HG03135 (cell line): Measurements from ENCODE around the gene SUPT3H.
"Not testable (repeated sequence)": the region's sequence is repeated elsewhere in the genome, so short reads cannot be mapped to it uniquely, and the experiment has no call there.

ENCODE experiments used
- ATAC-seq: cut with Tn5 transposase; IDR thresholded peaks from one replicate; pipeline ENCODE4 v1.9.1; 2021; ENCODE audit warnings: mild to moderate bottlenecking, moderate library complexity; ENCODE audit not compliant: unreplicated experiment

Gene SUPT3H

DNA sequence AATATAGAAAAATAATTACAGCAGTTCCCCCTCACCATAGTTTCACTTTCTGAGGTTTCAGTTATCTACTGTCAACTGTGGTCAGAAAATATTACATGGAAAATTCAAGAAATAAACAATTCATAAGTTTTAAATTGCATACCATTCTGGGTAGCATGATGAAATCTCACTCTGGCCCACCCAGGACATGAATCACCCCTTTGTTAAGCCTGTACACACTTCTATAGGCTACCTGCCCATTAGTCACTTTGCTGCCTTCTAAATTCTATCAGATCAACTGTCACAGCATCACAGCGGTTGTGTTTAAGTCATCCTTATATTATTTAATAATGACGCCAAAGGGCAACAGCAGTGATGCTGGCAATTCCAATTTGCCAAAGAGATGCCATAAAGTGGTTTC is 189.9 kb downstream of the SUPT3H start:
- ATAC-seq, result no peak

DNA sequence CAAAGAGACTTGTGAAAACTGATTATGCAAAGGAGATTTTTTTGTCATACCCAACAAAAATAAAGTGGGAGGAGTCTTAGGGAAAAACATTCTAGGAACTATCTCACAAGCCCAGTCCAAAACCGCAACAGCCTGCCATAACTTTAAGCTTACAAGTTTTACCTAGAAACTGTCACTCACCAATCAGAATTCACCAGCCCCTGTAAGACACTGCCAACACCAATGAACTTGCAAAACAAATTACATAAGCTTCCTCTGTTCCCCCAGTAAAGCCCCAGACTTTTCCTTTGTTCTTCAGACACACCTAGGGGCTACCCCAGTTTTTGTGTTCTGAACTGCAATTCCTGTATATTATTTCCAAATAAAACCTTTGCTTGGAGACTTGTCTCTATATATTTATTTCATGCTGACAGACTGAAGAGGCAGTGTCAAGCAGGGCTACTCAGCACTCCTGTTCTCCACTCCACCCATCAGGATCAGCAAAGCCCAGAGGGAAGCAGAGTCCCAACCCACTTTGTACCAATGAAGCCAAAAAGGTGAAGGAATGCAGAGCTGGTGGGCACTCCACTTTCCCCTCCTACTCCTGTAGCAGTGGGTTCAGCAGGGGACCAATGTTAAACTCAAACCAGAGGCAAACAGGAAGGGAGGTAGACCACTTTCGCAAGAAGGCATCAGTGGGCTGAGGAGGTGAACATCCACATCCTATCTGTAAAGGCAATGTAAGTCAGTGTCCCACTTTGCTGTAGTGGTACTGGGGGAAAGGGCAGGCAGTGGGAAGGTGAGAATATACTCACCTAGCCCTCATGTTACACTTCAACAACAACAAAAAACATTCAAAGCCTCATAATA is 192.1 kb downstream of the SUPT3H start:
- no peak for ATAC-seq

DNA sequence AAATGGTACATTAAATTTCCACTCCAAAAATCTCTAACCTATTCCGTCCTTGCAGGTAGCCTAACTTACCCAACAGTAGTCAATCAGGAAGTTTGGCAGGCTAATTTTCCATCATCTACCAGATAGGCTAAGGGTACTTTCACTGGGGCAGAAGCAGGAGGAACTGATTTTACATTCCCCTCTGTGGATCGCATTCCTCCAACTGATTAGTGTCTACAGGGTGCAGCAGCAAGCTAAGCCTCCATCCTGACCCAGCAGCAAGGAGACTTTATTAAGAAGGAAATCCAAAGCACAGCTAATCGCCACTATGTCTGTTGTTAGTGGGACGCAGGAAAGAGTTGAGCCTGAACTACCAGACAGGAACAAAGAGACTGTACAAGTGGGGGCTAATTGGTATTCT is 192.8 kb downstream of the SUPT3H start:
- no peak for ATAC-seq

DNA sequence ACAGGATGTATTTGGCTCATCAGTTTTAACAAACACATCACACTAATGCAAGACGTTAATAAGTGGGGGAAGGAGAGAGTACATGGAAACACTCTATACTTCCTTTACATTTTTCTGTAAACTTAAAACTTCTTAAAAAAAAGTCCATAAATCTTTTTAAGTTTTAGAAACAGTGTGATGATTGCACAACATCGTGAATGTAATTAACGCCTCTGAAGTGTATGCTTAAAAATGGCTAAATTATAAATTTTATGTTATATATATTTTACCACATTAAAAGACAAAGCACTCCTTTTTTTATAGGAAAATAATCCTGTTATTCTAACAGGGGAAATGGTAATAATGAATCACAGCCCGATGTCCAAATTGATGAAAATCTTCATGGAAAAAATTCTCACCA is 193.7 kb downstream of the SUPT3H start:
- no peak for ATAC-seq

DNA sequence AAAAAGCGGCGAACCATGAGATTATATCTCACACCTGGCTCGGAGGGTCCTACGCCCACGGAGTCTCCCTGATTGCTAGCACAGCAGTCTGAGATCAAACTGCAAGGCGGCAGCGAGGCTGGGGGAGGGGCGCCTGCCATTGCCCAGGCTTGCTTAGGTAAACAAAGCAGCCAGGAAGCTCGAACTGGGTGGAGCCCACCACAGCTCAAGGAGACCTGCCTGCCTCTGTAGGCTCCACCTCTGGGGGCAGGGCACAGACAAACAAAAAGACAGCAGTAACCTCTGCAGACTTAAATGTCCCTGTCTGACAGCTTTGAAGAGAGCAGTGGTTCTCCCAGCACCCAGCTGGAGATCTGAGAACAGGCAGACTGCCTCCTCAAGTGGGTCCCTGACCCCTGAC is 201.4 kb downstream of the SUPT3H start:
- ATAC-seq, result not testable (repeated sequence)

- ATAC-seq, result no peak
Observed at GRCh38 chr6:45175272-45175671, 202.5 kb downstream of the SUPT3H start.

DNA sequence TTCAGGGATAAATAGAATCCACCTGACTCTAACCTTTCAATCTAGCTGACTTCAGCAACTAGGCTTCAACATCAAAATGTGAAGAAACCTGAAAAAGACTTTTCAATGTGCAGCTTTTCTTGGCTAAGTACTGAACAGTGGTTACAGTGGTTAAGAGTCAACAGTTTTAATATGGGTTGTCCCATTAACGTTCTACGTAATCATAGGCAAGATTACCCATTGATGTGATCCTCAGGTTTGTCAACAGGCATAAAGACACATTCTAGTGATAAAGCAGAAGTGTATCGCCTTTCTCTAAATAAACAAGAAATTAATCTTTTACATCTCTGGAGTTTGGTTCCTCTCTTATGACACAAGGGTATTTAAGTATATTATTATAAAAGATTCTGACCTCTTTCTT is 203.7 kb downstream of the SUPT3H start:
- no peak for ATAC-seq

- ATAC-seq, result no peak
Observed at GRCh38 chr6:45171380-45171779, 206.4 kb downstream of the SUPT3H start.

- no peak for ATAC-seq
Observed at GRCh38 chr6:45170309-45170708, 207.4 kb downstream of the SUPT3H start.

- ATAC-seq, result no peak
Observed at GRCh38 chr6:45169815-45170214, 207.9 kb downstream of the SUPT3H start.

- ATAC-seq, result no peak
Observed at GRCh38 chr6:45163952-45164766, 213.6 kb downstream of the SUPT3H start.

DNA sequence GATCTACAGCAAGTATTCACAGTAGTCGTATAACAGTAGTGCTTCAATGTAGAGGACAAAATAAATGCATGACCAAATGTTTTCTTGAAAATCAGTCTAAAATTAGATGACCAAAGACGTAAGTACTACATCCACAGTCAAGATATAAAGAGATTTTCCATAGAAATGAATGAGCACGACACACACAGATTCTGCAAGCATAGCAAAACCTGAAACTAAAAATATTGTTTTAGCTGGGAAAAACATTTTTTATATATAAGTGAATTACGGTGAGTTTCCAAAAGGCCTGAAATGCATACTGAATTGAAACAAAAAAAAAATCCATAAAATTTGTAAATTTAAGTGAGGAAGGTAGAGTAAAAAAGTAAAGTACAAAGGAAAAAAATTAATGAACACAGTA is 217.4 kb downstream of the SUPT3H start:
- no peak for ATAC-seq

GRCh38 chr6:45156075-45156474 is 221.7 kb downstream of the SUPT3H start:
- ATAC-seq, result peak; percentile 97

GRCh38 chr6:45155341-45155894 is 222.3 kb downstream of the SUPT3H start:
- no peak for ATAC-seq

GRCh38 chr6:45154679-45155078 is 223.1 kb downstream of the SUPT3H start:
- no peak for ATAC-seq

DNA sequence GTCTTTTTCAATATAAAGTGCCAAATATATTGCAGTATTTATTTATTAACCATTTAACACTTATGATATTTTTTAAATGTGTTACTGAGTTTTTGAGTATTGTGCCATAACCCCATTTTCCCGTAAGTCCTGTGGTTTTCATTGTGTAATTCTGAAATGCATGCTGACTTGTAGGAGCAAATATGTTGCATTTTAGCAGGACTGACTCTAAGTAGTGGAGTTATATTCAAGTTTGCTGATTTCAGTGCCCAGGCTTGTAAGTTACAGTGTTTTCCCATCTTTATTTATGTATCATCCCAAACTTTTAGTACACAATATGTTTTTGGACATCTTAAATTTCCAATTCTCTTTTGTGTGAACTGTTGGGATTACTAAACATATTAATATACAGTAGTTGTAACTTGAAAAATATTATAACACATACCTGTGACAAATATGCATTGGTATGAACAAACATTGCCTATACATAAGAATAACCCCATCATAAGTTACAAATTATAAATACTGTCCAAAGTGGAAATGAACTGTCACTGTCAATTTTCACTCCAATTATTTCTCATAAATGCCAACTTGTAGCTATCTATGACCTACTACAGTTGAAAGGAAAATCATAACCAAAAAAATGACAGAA is 228.9 kb downstream of the SUPT3H start:
- no peak for ATAC-seq

GRCh38 chr6:45148278-45148677 is 229.5 kb downstream of the SUPT3H start:
- ATAC-seq, result no peak

DNA sequence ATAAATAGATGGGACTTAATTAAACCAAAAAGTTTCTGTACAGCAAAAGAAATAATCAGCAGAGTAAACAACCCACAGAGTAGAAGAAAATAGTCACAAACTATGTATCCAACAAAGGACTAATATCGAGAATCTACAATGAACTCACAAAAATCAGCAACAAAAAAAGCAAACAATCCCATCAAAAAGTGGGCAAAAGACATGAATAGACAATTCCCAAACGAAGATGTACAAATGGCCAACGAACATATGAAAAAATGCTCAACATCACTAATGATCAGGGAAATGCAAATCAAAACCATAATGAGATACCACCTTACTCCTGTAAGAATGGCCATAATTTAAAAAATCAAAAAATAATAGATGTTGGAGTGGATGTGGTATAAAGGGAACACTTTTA is 232.1 kb downstream of the SUPT3H start:
- not testable (repeated sequence) for ATAC-seq

GRCh38 chr6:45138765-45139164 is 239.0 kb downstream of the SUPT3H start:
- no peak for ATAC-seq

- no peak for ATAC-seq
Observed at GRCh38 chr6:45136495-45136894, 241.2 kb downstream of the SUPT3H start.

DNA sequence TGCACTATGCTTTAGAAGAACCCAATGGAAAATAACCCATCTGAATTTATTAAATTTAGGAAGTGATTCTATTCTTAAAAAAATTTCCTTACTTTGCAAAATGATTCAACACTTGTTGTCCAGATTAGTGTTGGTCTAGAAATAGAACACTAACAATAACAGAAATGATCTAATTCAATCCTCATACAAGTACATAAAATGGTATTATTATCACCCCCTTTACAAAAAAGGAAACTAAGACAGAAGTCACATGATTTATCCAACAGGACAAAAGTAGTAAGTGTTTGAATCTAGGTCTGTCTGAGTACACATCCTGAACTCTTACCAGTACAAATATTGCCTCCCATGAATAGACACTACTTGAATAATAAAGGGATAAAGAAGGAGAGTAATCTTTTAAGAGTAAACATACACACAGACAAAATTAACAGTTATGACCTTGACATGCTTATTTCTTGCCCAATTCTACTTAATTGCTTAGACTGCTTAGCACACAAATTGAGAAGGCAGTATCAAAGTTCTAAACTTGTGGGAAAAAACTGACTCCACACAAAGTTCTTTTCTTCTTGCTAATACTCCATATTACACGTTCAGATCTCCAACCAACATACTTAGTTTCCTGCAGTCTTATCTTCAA is 245.0 kb downstream of the SUPT3H start:
- no peak for ATAC-seq
